Neutrophil (primary cell): ENCODE measurements around the gene BSND.

Source experiments
- H3K27ac ChIP-seq: fragments of 200-600 bp; sonication (generic); 2 replicates; pipeline ENCODE4 v1.5.1; 2016; ENCODE audit warnings: mild to moderate bottlenecking, moderate library complexity
- H3K27me3 ChIP-seq: fragments of 200-600 bp; sonication (generic); 2 replicates; pipeline ENCODE4 v1.6.0; 2016; ENCODE audit warnings: mild to moderate bottlenecking
- H3K36me3 ChIP-seq: fragments of 200-600 bp; sonication (generic); 2 replicates; pipeline ENCODE4 v1.5.1; 2017
- H3K4me1 ChIP-seq, 2 experiments: fragments of 200-600 bp in 1 of 2; sonication (generic) in 1 of 2; 1 replicate in 1 of 2; 2 replicates in 1 of 2; pipeline versions ENCODE4 v1.5.1 to v1.6.1; 2013 to 2016; ENCODE audit warnings: low read depth in 1 of 2, low read length in 1 of 2, mild to moderate bottlenecking in 1 of 2, moderate library complexity in 1 of 2; ENCODE audit not compliant: control insufficient read depth in 1 of 2, insufficient read depth in 1 of 2
- H3K4me3 ChIP-seq, 2 experiments: fragments of 200-600 bp in 1 of 2; sonication (generic) in 1 of 2; 1 replicate in 1 of 2; 2 replicates in 1 of 2; pipeline ENCODE4 v1.5.1; 2013 to 2016; ENCODE audit warnings: low read depth in 1 of 2, low read length in 1 of 2, mild to moderate bottlenecking in 1 of 2, moderate library complexity in 1 of 2
- H3K9me3 ChIP-seq: fragments of 200-600 bp; sonication (generic); 2 replicates; pipeline ENCODE4 v1.5.1; 2016
- CTCF ChIP-seq: fragments of 200-600 bp; sonication (generic); IDR thresholded peaks from 2 replicates; pipeline ENCODE4 v1.5.1; 2016; ENCODE audit warnings: antibody characterized with exemption

Gene BSND

GRCh38 chr1:54998677-54999076, at the start of gene BSND:
TSS of gene BSND (plus strand) at chr1:54998933. CDS start at chr1:54999187, 254 bp downstream.
- Histone ChIP-seq H3K27ac (no peak within 1 kb of the TSS), H3K4me3 (no peak within 1 kb of the TSS), H3K4me1 (peaks cover 13 to 16% of the 10 kb centered on the region in 2 experiments), H3K36me3 (no peaks in the 10 kb centered on the region), H3K9me3 (no peaks in the 10 kb centered on the region), H3K27me3 (peaks cover 78% of the 10 kb centered on the region)
- TF ChIP-seq CTCF, result no peak

GRCh38 chr1:54949053-54949452, 49.7 kb upstream of the BSND start:
- no peaks in the 10 kb centered on the region for H3K9me3 ChIP-seq
- no peaks in the 10 kb centered on the region for H3K36me3 ChIP-seq
- H3K27ac ChIP-seq, result no peak overlapping the region
- no peak overlapping the region for H3K4me3 ChIP-seq
- TF ChIP-seq CTCF, result no peak
- no peaks in the 10 kb centered on the region for H3K27me3 ChIP-seq
- peaks cover 27 to 51% of the 10 kb centered on the region in 2 experiments for H3K4me1 ChIP-seq

- no peak for TF ChIP-seq CTCF
- H3K9me3 ChIP-seq, result no peaks in the 10 kb centered on the region
- H3K36me3 ChIP-seq, result no peaks in the 10 kb centered on the region
- peaks cover 25 to 52% of the 10 kb centered on the region in 2 experiments for H3K4me1 ChIP-seq
- H3K27me3 ChIP-seq, result no peaks in the 10 kb centered on the region
- no peak overlapping the region for H3K27ac ChIP-seq
- H3K4me3 ChIP-seq, result no peak overlapping the region
Observed at GRCh38 chr1:54950006-54950368, 48.7 kb upstream of the BSND start.

- no peaks in the 10 kb centered on the region for H3K27me3 ChIP-seq
- no peak overlapping the region for H3K4me3 ChIP-seq
- no peaks in the 10 kb centered on the region for H3K9me3 ChIP-seq
- no peaks in the 10 kb centered on the region for H3K36me3 ChIP-seq
- peak; percentile 83 for TF ChIP-seq CTCF
- peaks cover 19 to 46% of the 10 kb centered on the region in 2 experiments for H3K4me1 ChIP-seq
- no peak overlapping the region for H3K27ac ChIP-seq
Observed at GRCh38 chr1:54950369-54951163, 48.2 kb upstream of the BSND start.

GRCh38 chr1:54951810-54952226, 46.9 kb upstream of the BSND start:
- TF ChIP-seq CTCF, result no peak
- peaks cover 16 to 40% of the 10 kb centered on the region in 2 experiments for H3K4me1 ChIP-seq
- H3K9me3 ChIP-seq, result no peaks in the 10 kb centered on the region
- no peaks in the 10 kb centered on the region for H3K27me3 ChIP-seq
- H3K36me3 ChIP-seq, result no peaks in the 10 kb centered on the region
- H3K4me3 ChIP-seq, result no peak overlapping the region
- H3K27ac ChIP-seq, result no peak overlapping the region
